NB4 (cell line): ENCODE measurements around the gene KCNAB2.

Experiments used
- MYC ChIP-seq: IDR thresholded peaks from 2 replicates; pipeline ENCODE4 v1.6.1; 2011; ENCODE audit warnings: low read depth, low read length
- POLR2A ChIP-seq: IDR thresholded peaks from 2 replicates; pipeline ENCODE4 v1.6.1; 2011; ENCODE audit warnings: mild to moderate bottlenecking; ENCODE audit not compliant: insufficient read length; ENCODE audit errors: extremely low read depth
- TF ChIP-seq, protein P1 (sequence below): IDR thresholded peaks from one replicate; pipeline ENCODE4 v1.5.1; 2012; ENCODE audit warnings: low read depth, low read length
- TF ChIP-seq, protein P2 (sequence below): IDR thresholded peaks from 2 replicates; pipeline ENCODE4 v1.6.1; 2011; ENCODE audit warnings: low read depth, low read length

DNA sequence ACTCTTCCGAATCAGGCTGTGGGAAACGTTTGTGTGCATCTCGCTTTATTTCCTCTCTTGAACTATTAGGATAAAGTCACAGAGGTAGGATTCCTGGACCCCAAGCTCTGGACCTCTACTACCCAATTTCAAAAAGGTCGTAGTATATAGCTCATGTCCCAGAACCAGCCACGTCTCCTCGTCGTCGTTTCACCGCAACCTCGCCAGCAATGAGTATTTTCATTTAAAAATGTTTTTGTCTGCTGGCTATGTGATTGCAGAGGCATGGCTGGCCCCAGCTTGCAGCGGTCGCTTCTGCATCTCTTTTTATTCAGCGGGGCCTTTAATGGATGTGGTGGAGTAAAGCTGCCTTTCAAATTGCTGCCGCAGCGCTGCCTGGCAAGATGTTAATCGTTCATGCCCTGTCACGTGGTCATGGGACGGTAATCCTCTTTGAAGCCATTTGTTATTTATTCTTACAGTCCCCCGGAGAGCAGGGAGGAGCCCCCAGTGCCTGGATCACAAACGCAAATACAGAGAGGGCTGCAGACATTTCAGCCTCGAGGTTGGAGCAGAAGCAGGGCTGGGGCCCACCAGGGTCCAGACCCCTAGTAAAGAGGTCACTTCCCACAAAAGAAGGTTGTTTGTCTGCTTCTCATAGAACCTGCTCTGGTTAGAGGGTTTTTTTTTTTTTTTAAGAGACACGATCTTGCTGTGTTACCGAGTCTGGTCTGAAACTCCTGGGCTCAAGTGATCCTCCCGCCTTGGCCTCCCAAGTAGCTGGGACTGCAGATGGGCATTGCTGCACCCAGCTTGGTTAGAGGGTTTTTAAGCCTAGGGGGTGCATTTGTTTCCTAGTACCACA lies 41.9 kb upstream of the KCNAB2 start:
- TF ChIP-seq, protein P1, sequence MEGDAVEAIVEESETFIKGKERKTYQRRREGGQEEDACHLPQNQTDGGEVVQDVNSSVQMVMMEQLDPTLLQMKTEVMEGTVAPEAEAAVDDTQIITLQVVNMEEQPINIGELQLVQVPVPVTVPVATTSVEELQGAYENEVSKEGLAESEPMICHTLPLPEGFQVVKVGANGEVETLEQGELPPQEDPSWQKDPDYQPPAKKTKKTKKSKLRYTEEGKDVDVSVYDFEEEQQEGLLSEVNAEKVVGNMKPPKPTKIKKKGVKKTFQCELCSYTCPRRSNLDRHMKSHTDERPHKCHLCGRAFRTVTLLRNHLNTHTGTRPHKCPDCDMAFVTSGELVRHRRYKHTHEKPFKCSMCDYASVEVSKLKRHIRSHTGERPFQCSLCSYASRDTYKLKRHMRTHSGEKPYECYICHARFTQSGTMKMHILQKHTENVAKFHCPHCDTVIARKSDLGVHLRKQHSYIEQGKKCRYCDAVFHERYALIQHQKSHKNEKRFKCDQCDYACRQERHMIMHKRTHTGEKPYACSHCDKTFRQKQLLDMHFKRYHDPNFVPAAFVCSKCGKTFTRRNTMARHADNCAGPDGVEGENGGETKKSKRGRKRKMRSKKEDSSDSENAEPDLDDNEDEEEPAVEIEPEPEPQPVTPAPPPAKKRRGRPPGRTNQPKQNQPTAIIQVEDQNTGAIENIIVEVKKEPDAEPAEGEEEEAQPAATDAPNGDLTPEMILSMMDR: no peak
- TF ChIP-seq POLR2A: no peak
- TF ChIP-seq, protein P2, sequence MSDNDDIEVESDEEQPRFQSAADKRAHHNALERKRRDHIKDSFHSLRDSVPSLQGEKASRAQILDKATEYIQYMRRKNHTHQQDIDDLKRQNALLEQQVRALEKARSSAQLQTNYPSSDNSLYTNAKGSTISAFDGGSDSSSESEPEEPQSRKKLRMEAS: no peak
- TF ChIP-seq MYC: no peak
